Measurements from ENCODE around the gene GTF2F2.
"Not testable (repeated sequence)": the region's sequence is repeated elsewhere in the genome, so short reads cannot be mapped to it uniquely, and the experiment has no call there.

The GTF2F2 gene

GRCh38 chr13:45180713-45181601 lies 60.6 kb downstream of the GTF2F2 start:
- DNase-seq = no peak

GRCh38 chr13:45184693-45185092 lies 64.4 kb downstream of the GTF2F2 start:
- no peak for DNase-seq

- no peak for DNase-seq
Measured at GRCh38 chr13:45185286-45185685, 65.0 kb downstream of the GTF2F2 start.

- DNase-seq = not testable (repeated sequence)
Measured at GRCh38 chr13:45189077-45189476, 68.8 kb downstream of the GTF2F2 start.

- DNase-seq = not testable (repeated sequence)
Measured at GRCh38 chr13:45189511-45189910, 69.2 kb downstream of the GTF2F2 start.

- no peak for DNase-seq
Measured at GRCh38 chr13:45191874-45192273, 71.6 kb downstream of the GTF2F2 start.

- DNase-seq = no peak
Measured at GRCh38 chr13:45194081-45194939, 74.0 kb downstream of the GTF2F2 start.

GRCh38 chr13:45195421-45195820 lies 75.1 kb downstream of the GTF2F2 start:
- no peak for DNase-seq

GRCh38 chr13:45196096-45196495 lies 75.8 kb downstream of the GTF2F2 start:
- DNase-seq = no peak

- DNase-seq = no peak
Measured at GRCh38 chr13:45196622-45197021, 76.3 kb downstream of the GTF2F2 start.

- no peak for DNase-seq
Measured at GRCh38 chr13:45198041-45198440, 77.7 kb downstream of the GTF2F2 start.

GRCh38 chr13:45198924-45199323 lies 78.6 kb downstream of the GTF2F2 start:
- DNase-seq = no peak

- DNase-seq = no peak
Measured at GRCh38 chr13:45199711-45200110, 79.4 kb downstream of the GTF2F2 start.

GRCh38 chr13:45200701-45201232 lies 80.5 kb downstream of the GTF2F2 start, which contains the start of gene KCTD4:
TSS of gene KCTD4 (minus strand) at chr13:45201045. CDS start at chr13:45194567, 6,478 bp downstream.
- DNase-seq = no peak

GRCh38 chr13:45205124-45205523 lies 84.8 kb downstream of the GTF2F2 start:
- no peak for DNase-seq

GRCh38 chr13:45206340-45206739 lies 86.0 kb downstream of the GTF2F2 start:
- no peak for DNase-seq

GRCh38 chr13:45207319-45207718 lies 87.0 kb downstream of the GTF2F2 start:
- no peak for DNase-seq

- no peak for DNase-seq
Measured at GRCh38 chr13:45208132-45208531, 87.8 kb downstream of the GTF2F2 start.

GRCh38 chr13:45209229-45209628 lies 88.9 kb downstream of the GTF2F2 start:
- DNase-seq = peak in 1 of 2 experiments; percentile 42

- no peak for DNase-seq
Measured at GRCh38 chr13:45215392-45216077, 95.2 kb downstream of the GTF2F2 start.

- no peak for DNase-seq
Measured at GRCh38 chr13:45216193-45216592, 95.9 kb downstream of the GTF2F2 start.

GRCh38 chr13:45218689-45219088 lies 98.4 kb downstream of the GTF2F2 start:
- no peak for DNase-seq

Data from NCI-H187 (cell line).